HG02885 (cell line): ENCODE results near the gene VSIG10L.

Experiments
- ATAC-seq: cut with Tn5 transposase; IDR thresholded peaks from one replicate; pipeline ENCODE4 v1.9.1; 2021; ENCODE audit warnings: mild to moderate bottlenecking; ENCODE audit not compliant: unreplicated experiment, poor library complexity

Gene VSIG10L

GRCh38 chr19:51366389-51367254 lies 24.7 kb upstream of the VSIG10L start:
- ATAC-seq = peak; percentile 62

- ATAC-seq = no peak
Measured at GRCh38 chr19:51365965-51366388, 24.0 kb upstream of the VSIG10L start, which contains the start of gene ETFB. Gene ETFB, minus strand, starts transcription at chr19:51366388. Its CDS starts 62 bp downstream, at chr19:51366326.

GRCh38 chr19:51365211-51365964 lies 23.4 kb upstream of the VSIG10L start:
- no peak for ATAC-seq

- no peak for ATAC-seq
Measured at GRCh38 chr19:51364200-51365106, 22.5 kb upstream of the VSIG10L start.

- no peak for ATAC-seq
Measured at GRCh38 chr19:51361239-51361638, 19.3 kb upstream of the VSIG10L start.

- ATAC-seq = no peak
Measured at GRCh38 chr19:51359294-51359693, 17.4 kb upstream of the VSIG10L start.

GRCh38 chr19:51357952-51358351 lies 16.0 kb upstream of the VSIG10L start:
- ATAC-seq = no peak

GRCh38 chr19:51356159-51356801 lies 14.3 kb upstream of the VSIG10L start:
- ATAC-seq = no peak

GRCh38 chr19:51354742-51355148 lies 12.8 kb upstream of the VSIG10L start:
- ATAC-seq = no peak

- ATAC-seq = no peak
Measured at GRCh38 chr19:51354103-51354741, 12.3 kb upstream of the VSIG10L start.

GRCh38 chr19:51352783-51353360 lies 10.9 kb upstream of the VSIG10L start:
- ATAC-seq = no peak

- ATAC-seq = no peak
Measured at GRCh38 chr19:51351266-51351990, 9.5 kb upstream of the VSIG10L start.

- no peak for ATAC-seq
Measured at GRCh38 chr19:51347209-51347928, 5.4 kb upstream of the VSIG10L start.

GRCh38 chr19:51346742-51347141 lies 4.8 kb upstream of the VSIG10L start:
- no peak for ATAC-seq

- ATAC-seq = no peak
Measured at GRCh38 chr19:51345076-51345620, 3.2 kb upstream of the VSIG10L start.

- ATAC-seq = no peak
Measured at GRCh38 chr19:51342631-51343569, 961 bp upstream of the VSIG10L start.
